H1 (cell line): ENCODE results near the gene CIPC. TPM values are rescaled to one million over a fixed set of nuclear protein-coding genes. Genes with fewer than 3 reads are reported as not detected.

ENCODE experiments used
- EGR1 ChIP-seq: IDR thresholded peaks from 2 replicates; pipeline ENCODE4 v1.6.1; 2011; ENCODE audit warnings: low read depth, low read length, borderline replicate concordance
- MAFK ChIP-seq: IDR thresholded peaks from 2 replicates; pipeline ENCODE4 v1.6.1; 2012; ENCODE audit warnings: low read depth, mild to moderate bottlenecking, improper control_type of control experiment, low read length
- NRF1 ChIP-seq: IDR thresholded peaks from 2 replicates; pipeline ENCODE4 v1.6.1; 2011; ENCODE audit warnings: mild to moderate bottlenecking, low read depth, low read length, improper control_type of control experiment
- SP1 ChIP-seq: IDR thresholded peaks from 2 replicates; pipeline ENCODE4 v1.6.1; 2011; ENCODE audit warnings: low read depth, low read length
- TAF1 ChIP-seq: IDR thresholded peaks from 2 replicates; pipeline ENCODE4 v1.6.1; 2011; ENCODE audit warnings: mild to moderate bottlenecking, low read depth, low read length
- polyA plus RNA-seq, 7 experiments: library from polyadenylated mRNA; depleted of rRNA in 3 of 7; stranded (reverse) in 5 of 7; unstranded in 2 of 7; fragments of >200 nt in 5 of 7; fragments of 200-250 nt in 2 of 7; gene quantifications; 1 replicate in 5 of 7; 2 replicates in 1 of 7; 4 replicates in 1 of 7; pipeline versions ENCODE4 v1.2.1 to v1.2.3, GENCODE V29; 2011 to 2013; ENCODE audit warnings: missing spikeins in 2 of 7, mixed read lengths in 2 of 7
- total RNA-seq: library from RNA; stranded (reverse); fragmentation: NEBNext Ultra II Directional; extraction: Animal tissue kit (Norgen Biotek cat#: 25700); gene quantifications from 2 replicates; pipeline ENCODE4 v1.2.1, GENCODE V29; 2021

The CIPC gene
- total and polyA plus RNA-seq, 2 of the 8 experiments (the other 6 are each of a cell fraction or from before 2014, with no cell fraction given): 13.9 to 32.7 TPM

DNA sequence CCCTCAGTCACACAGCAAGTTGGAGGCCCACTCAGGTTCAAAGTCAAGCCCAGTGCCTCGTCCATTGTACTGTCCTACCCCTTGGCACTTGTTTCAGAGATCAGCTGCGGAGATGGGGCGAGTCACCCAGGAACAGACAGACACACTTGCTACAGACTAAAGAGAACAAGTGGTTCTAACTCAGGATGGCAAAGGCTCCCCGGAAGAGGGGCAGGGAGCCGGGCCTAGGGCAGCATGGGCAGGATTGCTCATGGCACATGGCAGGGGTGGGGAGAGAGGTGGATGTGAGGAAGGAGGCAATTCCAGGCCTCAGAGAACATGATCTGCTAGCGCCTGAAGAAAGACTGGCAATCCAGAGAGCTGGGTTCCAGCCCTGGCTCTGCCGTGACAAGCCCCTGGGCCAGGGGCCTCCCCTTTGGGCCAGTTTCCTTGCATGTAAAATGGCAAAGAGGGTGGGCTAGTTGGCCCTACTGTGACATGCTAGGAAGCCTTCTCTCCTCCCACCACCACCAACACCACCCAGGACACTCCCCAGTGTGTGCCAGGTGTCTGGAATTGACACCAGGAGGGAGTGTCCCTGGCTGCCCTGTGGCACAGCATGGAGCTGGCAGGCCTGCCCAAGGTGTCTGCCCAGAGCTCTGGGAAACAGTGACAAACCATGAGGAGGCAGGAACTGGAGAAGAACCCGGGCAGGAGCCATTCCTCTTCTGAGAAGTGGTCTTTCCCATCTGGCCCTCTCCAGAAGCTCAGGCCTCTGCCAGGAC lies 45.6 kb upstream of the CIPC start (continued):
- TF ChIP-seq MAFK (no peak), TAF1 (no peak), SP1 (no peak), EGR1 (no peak), NRF1 (no peak)
